ENCODE data around the gene CCNL2.
A peak's percentile ranks its signal among the peaks of the same experiment; 100 is the strongest.

Gene CCNL2

GRCh38 chr1:1366699-1367066 lies 32.5 kb downstream of the CCNL2 start:
- no peak for TF ChIP-seq CTCF (IDR thresholded peaks at IDR 0.05; ENCODE audit: poor library complexity, severe bottlenecking)
- Histone ChIP-seq H3K4me3 (ENCODE audit: severe bottlenecking) (no peak overlapping the region), H3K9me3 (ENCODE audit: severe bottlenecking) (no peaks in the 10 kb centered on the region), H3K4me1 (ENCODE audit: insufficient read depth, poor library complexity, severe bottlenecking) (no peaks in the 10 kb centered on the region), H3K27me3 (ENCODE audit: insufficient read depth, poor library complexity, severe bottlenecking) (no peaks in the 10 kb centered on the region), H3K36me3 (ENCODE audit: low read depth) (no peaks in the 10 kb centered on the region), H3K27ac (ENCODE audit: poor library complexity, severe bottlenecking) (no peak overlapping the region)
- no peak for DNase-seq (ENCODE audit: low spot score)
- ATAC-seq (ENCODE audit: low read depth) = no peak

GRCh38 chr1:1365875-1366698 lies 33.0 kb downstream of the CCNL2 start:
- Histone ChIP-seq H3K27ac (ENCODE audit: poor library complexity, severe bottlenecking) (no peak overlapping the region), H3K4me3 (ENCODE audit: severe bottlenecking) (no peak overlapping the region), H3K36me3 (ENCODE audit: low read depth) (no peaks in the 10 kb centered on the region), H3K9me3 (ENCODE audit: severe bottlenecking) (no peaks in the 10 kb centered on the region), H3K27me3 (ENCODE audit: insufficient read depth, poor library complexity, severe bottlenecking) (no peaks in the 10 kb centered on the region), H3K4me1 (ENCODE audit: insufficient read depth, poor library complexity, severe bottlenecking) (no peaks in the 10 kb centered on the region)
- ATAC-seq (ENCODE audit: low read depth) (no peak), DNase-seq (ENCODE audit: low spot score) (no peak)
- no peak for TF ChIP-seq CTCF (IDR thresholded peaks at IDR 0.05; ENCODE audit: poor library complexity, severe bottlenecking)

DNA sequence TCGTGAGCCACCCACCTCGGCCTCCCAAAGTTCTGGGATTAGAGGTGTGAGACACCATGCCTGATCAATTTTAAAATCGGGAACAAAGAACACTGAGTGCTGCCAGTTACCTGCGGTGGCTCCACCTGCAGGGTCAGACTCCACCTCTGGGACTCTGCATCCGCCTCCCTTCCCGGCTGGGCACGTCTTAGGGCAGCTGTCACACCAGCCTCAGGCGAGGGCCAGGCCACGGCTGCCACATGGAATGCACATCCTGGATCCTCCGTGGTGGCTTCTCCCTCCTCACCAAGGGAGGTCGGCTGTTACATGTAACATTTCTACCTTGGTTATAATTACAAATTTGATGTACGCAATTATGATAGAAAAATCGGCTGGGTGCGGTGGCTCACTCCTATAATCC lies 34.9 kb downstream of the CCNL2 start:
- Histone ChIP-seq H3K4me3 (ENCODE audit: severe bottlenecking) (no peak overlapping the region), H3K36me3 (ENCODE audit: low read depth) (no peaks in the 10 kb centered on the region), H3K27me3 (ENCODE audit: insufficient read depth, poor library complexity, severe bottlenecking) (no peaks in the 10 kb centered on the region), H3K4me1 (ENCODE audit: insufficient read depth, poor library complexity, severe bottlenecking) (peaks cover 13% of the 10 kb centered on the region), H3K27ac (ENCODE audit: poor library complexity, severe bottlenecking) (no peak overlapping the region), H3K9me3 (ENCODE audit: severe bottlenecking) (no peaks in the 10 kb centered on the region)
- TF ChIP-seq CTCF (IDR thresholded peaks at IDR 0.05; ENCODE audit: poor library complexity, severe bottlenecking) = no peak
- ATAC-seq (ENCODE audit: low read depth) (0 out of 3 replicates have a peak, but pooled peaks have one; percentile 9), DNase-seq (ENCODE audit: low spot score) (no peak)

DNA sequence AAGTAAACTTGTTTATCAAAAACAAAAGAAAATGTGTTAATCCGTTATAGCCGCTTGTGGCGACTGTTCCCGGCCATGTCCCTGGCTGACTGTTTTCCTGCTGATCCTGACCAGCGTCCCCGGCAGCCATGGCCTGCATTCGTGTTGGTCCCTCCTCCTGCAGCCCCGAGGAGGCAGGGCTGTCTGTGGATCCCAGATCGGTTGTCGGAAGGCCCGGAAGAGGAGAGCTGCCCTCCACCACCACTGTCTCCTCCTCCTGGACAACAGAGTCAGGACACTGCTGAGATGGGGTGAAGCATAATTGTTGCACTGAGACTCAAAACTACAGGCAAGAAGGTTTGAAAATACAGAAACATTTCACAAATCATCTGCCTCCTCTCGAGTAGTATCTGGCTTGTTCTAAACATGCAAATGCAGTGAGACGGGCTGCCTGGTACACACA lies 37.1 kb downstream of the CCNL2 start:
- Histone ChIP-seq H3K4me1 (ENCODE audit: insufficient read depth, poor library complexity, severe bottlenecking) (peaks cover 13% of the 10 kb centered on the region), H3K4me3 (ENCODE audit: severe bottlenecking) (no peak overlapping the region), H3K36me3 (ENCODE audit: low read depth) (no peaks in the 10 kb centered on the region), H3K9me3 (ENCODE audit: severe bottlenecking) (no peaks in the 10 kb centered on the region), H3K27ac (ENCODE audit: poor library complexity, severe bottlenecking) (no peak overlapping the region), H3K27me3 (ENCODE audit: insufficient read depth, poor library complexity, severe bottlenecking) (no peaks in the 10 kb centered on the region)
- ATAC-seq (ENCODE audit: low read depth) = no peak
- TF ChIP-seq CTCF (IDR thresholded peaks at IDR 0.05; ENCODE audit: poor library complexity, severe bottlenecking) = no peak
- no peak for DNase-seq (ENCODE audit: low spot score)

All from RWPE2 (cell line).